KMS-11 (cell line): ENCODE measurements around the gene PRRT2.

Experiments used
- H2AFZ ChIP-seq: fragments of 200-600 bp; sonication (generic); 2 replicates; pipeline ENCODE4 v1.6.1; 2016; ENCODE audit warnings: antibody characterized with exemption, mixed run types, low read depth
- H3K27ac ChIP-seq: fragments of 200-600 bp; sonication (generic); 2 replicates; pipeline ENCODE4 v1.6.1; 2016; ENCODE audit warnings: mild to moderate bottlenecking, mixed run types
- H3K27me3 ChIP-seq: fragments of 200-600 bp; sonication (generic); 2 replicates; pipeline ENCODE4 v1.6.1; 2017; ENCODE audit warnings: mild to moderate bottlenecking, low read depth, mixed run types, moderate library complexity; ENCODE audit not compliant: insufficient read depth
- H3K36me3 ChIP-seq: fragments of 200-600 bp; sonication (generic); 2 replicates; pipeline ENCODE4 v1.6.1; 2017; ENCODE audit warnings: mild to moderate bottlenecking, mixed run types; ENCODE audit not compliant: insufficient read depth
- H3K4me1 ChIP-seq: fragments of 200-600 bp; sonication (generic); 2 replicates; pipeline ENCODE4 v1.6.1; 2016; ENCODE audit warnings: mild to moderate bottlenecking, low read depth, mixed run types; ENCODE audit not compliant: poor library complexity, severe bottlenecking
- H3K4me2 ChIP-seq: fragments of 200-600 bp; sonication (generic); 2 replicates; pipeline ENCODE4 v1.7.0; 2016; ENCODE audit warnings: mild to moderate bottlenecking, mixed run types
- H3K4me3 ChIP-seq: fragments of 200-600 bp; sonication (generic); IDR thresholded peaks from 2 replicates; pipeline ENCODE4 v1.6.1; 2017; ENCODE audit warnings: low read depth, low read length, mixed read lengths; ENCODE audit not compliant: insufficient read depth
- H3K79me2 ChIP-seq: fragments of 200-600 bp; sonication (generic); 2 replicates; pipeline ENCODE4 v1.6.1; 2016; ENCODE audit warnings: low read depth, mixed run types; ENCODE audit not compliant: insufficient read depth
- H3K9ac ChIP-seq: fragments of 200-600 bp; sonication (generic); 2 replicates; pipeline ENCODE4 v1.6.1; 2016; ENCODE audit warnings: mild to moderate bottlenecking, mixed run types
- H4K20me1 ChIP-seq: fragments of 200-600 bp; sonication (generic); 2 replicates; pipeline ENCODE4 v1.6.1; 2016; ENCODE audit warnings: mild to moderate bottlenecking, mixed run types; ENCODE audit not compliant: insufficient read depth
- TF ChIP-seq, protein P1 (sequence below): fragments of 200-600 bp; sonication (generic); conservative IDR thresholded peaks from 2 replicates; pipeline ENCODE4 v1.6.1; 2017; ENCODE audit warnings: low read depth, mild to moderate bottlenecking, antibody characterized with exemption, low read length, moderate library complexity, mixed read lengths

The PRRT2 gene

DNA sequence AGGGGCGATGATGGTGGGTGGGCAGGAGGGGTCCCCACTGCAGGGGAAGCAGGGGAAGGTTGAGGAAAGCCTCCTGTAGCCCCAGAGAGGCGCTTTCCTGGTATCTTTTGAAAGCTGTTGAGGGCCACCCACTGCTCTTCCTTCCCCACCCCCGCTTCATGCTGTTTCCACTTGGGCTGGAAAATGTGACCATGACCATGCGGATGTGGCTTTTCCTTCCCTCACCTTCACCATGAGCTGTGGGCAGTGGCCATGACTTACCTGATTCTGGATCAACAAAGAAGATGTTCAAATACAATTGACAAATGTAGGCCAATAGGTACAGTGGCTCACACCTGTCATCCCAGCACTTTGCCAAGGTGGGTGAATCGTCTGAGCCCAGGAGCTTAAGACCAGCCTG lies 22.1 kb downstream of the PRRT2 start:
- no peaks in the 10 kb centered on the region for H4K20me1 ChIP-seq
- no peak overlapping the region for H3K4me2 ChIP-seq
- no peaks in the 10 kb centered on the region for H3K4me1 ChIP-seq
- H3K4me3 ChIP-seq, result no peak overlapping the region
- no peaks in the 10 kb centered on the region for H3K27me3 ChIP-seq
- TF ChIP-seq, protein P1, sequence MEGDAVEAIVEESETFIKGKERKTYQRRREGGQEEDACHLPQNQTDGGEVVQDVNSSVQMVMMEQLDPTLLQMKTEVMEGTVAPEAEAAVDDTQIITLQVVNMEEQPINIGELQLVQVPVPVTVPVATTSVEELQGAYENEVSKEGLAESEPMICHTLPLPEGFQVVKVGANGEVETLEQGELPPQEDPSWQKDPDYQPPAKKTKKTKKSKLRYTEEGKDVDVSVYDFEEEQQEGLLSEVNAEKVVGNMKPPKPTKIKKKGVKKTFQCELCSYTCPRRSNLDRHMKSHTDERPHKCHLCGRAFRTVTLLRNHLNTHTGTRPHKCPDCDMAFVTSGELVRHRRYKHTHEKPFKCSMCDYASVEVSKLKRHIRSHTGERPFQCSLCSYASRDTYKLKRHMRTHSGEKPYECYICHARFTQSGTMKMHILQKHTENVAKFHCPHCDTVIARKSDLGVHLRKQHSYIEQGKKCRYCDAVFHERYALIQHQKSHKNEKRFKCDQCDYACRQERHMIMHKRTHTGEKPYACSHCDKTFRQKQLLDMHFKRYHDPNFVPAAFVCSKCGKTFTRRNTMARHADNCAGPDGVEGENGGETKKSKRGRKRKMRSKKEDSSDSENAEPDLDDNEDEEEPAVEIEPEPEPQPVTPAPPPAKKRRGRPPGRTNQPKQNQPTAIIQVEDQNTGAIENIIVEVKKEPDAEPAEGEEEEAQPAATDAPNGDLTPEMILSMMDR, result no peak
- H3K36me3 ChIP-seq, result no peaks in the 10 kb centered on the region
- no peaks in the 10 kb centered on the region for H3K79me2 ChIP-seq
- no peak overlapping the region for H3K27ac ChIP-seq
- no peak overlapping the region for H3K9ac ChIP-seq
- H2AFZ ChIP-seq, result no peak overlapping the region

DNA sequence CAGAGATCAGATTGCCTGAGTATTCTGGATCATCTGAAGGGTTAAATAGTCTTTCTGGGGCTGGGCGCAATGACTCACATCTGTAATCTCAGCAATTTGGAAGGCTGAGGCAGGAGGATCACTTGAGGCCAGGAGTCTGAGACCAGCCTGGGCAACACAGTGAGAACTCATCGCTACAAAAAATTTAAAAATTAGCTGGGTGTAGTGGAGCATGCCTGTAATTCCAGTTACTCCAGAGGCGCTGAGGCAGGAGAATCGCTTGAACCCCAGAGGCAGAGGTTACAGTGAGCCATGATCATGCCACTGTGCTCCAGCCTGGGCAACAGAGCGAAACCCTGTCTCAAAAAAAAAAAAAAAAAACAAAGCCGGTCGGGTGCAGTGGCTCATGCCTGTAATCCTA lies 23.9 kb downstream of the PRRT2 start:
- Histone ChIP-seq H3K4me3 (no peak overlapping the region), H4K20me1 (no peaks in the 10 kb centered on the region), H3K36me3 (no peaks in the 10 kb centered on the region), H3K4me2 (no peak overlapping the region), H3K27ac (no peak overlapping the region), H2AFZ (no peak overlapping the region), H3K4me1 (no peaks in the 10 kb centered on the region), H3K27me3 (no peaks in the 10 kb centered on the region), H3K79me2 (no peaks in the 10 kb centered on the region), H3K9ac (no peak overlapping the region)
- TF ChIP-seq, protein P1, result no peak

DNA sequence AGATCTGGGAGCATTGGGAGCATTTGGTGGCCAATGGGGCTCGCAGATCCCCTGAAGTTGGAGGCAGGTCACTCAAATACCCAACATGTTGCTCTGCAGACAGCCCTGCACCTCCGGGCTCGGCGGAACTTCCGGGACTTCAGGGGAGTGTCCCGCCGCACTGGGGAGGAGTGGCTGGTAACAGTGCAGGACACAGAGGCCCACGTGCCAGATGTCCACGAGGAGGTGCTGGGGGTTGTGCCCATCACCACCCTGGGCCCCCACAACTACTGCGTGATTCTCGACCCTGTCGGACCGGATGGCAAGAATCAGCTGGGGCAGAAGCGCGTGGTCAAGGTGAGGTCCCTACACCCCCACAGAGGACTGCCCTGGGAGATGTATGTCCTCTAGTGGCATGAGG lies 24.6 kb downstream of the PRRT2 start:
- Histone ChIP-seq H3K27me3 (no peaks in the 10 kb centered on the region), H2AFZ (no peak overlapping the region), H3K9ac (no peak overlapping the region), H4K20me1 (no peaks in the 10 kb centered on the region), H3K36me3 (no peaks in the 10 kb centered on the region), H3K4me1 (no peaks in the 10 kb centered on the region), H3K79me2 (no peaks in the 10 kb centered on the region), H3K4me2 (no peak overlapping the region), H3K27ac (no peak overlapping the region), H3K4me3 (no peak overlapping the region)
- TF ChIP-seq, protein P1, result no peak

DNA sequence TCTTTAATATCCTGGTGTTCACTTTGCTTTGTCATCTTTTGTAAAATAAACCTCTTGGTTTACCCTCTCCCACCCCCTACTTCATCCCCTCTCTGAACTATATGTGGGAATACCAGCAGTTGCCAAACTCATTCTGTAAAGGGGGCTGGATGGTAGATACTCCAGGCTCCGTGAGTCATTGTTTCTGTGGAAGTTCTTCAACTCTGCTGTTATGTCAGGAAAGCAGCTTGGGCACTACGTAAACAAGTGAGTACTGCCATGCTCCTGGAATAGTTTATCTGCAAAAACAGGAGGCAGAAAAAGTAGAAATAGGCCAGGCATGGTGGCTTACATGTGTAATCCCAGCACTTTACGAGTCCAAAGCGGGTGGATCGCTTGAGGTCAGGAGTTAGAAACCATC lies 25.8 kb downstream of the PRRT2 start:
- Histone ChIP-seq H3K27me3 (no peaks in the 10 kb centered on the region), H4K20me1 (no peaks in the 10 kb centered on the region), H3K79me2 (no peaks in the 10 kb centered on the region), H3K36me3 (no peaks in the 10 kb centered on the region), H3K4me3 (no peak overlapping the region), H3K9ac (no peak overlapping the region), H3K27ac (no peak overlapping the region), H3K4me1 (no peaks in the 10 kb centered on the region), H3K4me2 (no peak overlapping the region), H2AFZ (no peak overlapping the region)
- TF ChIP-seq, protein P1, result no peak

DNA sequence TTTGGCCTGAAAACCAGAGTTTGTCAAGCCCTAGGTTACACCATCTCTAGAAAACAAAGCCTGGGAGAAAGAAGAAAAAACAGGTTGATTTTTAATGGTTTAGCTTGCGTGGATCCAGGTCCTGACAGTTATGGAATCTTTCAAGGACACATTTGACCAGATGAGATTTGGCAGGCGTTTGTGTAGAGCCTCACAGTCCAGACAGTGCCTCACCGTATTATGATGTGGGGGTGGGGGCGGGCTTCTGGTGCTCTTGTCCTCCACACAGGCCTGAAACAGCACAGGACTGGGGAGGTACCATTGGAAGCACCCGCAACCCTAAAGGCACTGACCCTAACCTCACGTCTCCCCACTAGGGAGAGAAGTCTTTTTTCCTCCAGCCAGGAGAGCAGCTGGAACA lies 27.8 kb downstream of the PRRT2 start:
- H4K20me1 ChIP-seq, result no peaks in the 10 kb centered on the region
- TF ChIP-seq, protein P1, result no peak
- no peaks in the 10 kb centered on the region for H3K27me3 ChIP-seq
- no peak overlapping the region for H3K9ac ChIP-seq
- H3K4me1 ChIP-seq, result no peaks in the 10 kb centered on the region
- no peaks in the 10 kb centered on the region for H3K79me2 ChIP-seq
- no peak overlapping the region for H2AFZ ChIP-seq
- H3K27ac ChIP-seq, result no peak overlapping the region
- H3K36me3 ChIP-seq, result no peaks in the 10 kb centered on the region
- H3K4me2 ChIP-seq, result no peak overlapping the region
- no peak overlapping the region for H3K4me3 ChIP-seq
